Activated T-helper 1 cell treated with anti-CD3 and anti-CD28 coated beads, Interleukin-2, amount 50 U/mL, for 16 hours (primary cell): ENCODE data around the gene FANCC.

Experiments
- DNase-seq, 2 donors: peaks; one replicate each; pipeline ENCODE4 v3.0.0-alpha.2; 2020; ENCODE audit warnings: low read depth in 1 of 2, low spot score in 1 of 2

FANCC gene

GRCh38 chr9:95197692-95198271 is 119.7 kb downstream of the FANCC start:
- no peak for DNase-seq

- DNase-seq, result no peak
Measured at GRCh38 chr9:95193480-95193879, 124.0 kb downstream of the FANCC start.

GRCh38 chr9:95193067-95193466 is 124.4 kb downstream of the FANCC start:
- DNase-seq, result no peak

- DNase-seq, result no peak
Measured at GRCh38 chr9:95192631-95193030, 124.9 kb downstream of the FANCC start.

GRCh38 chr9:95190413-95190812 is 127.1 kb downstream of the FANCC start:
- DNase-seq, result no peak

GRCh38 chr9:95189251-95190098 is 128.0 kb downstream of the FANCC start:
- DNase-seq, result no peak

GRCh38 chr9:95188459-95188858 is 129.1 kb downstream of the FANCC start:
- DNase-seq, result no peak

- DNase-seq, result no peak
Measured at GRCh38 chr9:95185956-95186355, 131.6 kb downstream of the FANCC start.

- DNase-seq, result no peak
Measured at GRCh38 chr9:95182854-95183563, 134.5 kb downstream of the FANCC start.

GRCh38 chr9:95181835-95182234 is 135.7 kb downstream of the FANCC start:
- no peak for DNase-seq

- no peak for DNase-seq
Measured at GRCh38 chr9:95181226-95181818, 136.2 kb downstream of the FANCC start.

- DNase-seq, result no peak
Measured at GRCh38 chr9:95177617-95178016, 139.9 kb downstream of the FANCC start.

GRCh38 chr9:95176755-95177319 is 140.7 kb downstream of the FANCC start:
- DNase-seq, result no peak

GRCh38 chr9:95175523-95175922 is 142.0 kb downstream of the FANCC start:
- no peak for DNase-seq

GRCh38 chr9:95174038-95174437 is 143.5 kb downstream of the FANCC start:
- DNase-seq, result no peak

- DNase-seq, result no peak
Measured at GRCh38 chr9:95171596-95171995, 145.9 kb downstream of the FANCC start.

GRCh38 chr9:95171001-95171400 is 146.5 kb downstream of the FANCC start:
- DNase-seq, result no peak

- peak in 1 of 2 donors; percentile 20 for DNase-seq
Measured at GRCh38 chr9:95167998-95168397, 149.5 kb downstream of the FANCC start.

GRCh38 chr9:95165004-95165403 is 152.5 kb downstream of the FANCC start:
- DNase-seq, result no peak

GRCh38 chr9:95157481-95158151 is 159.9 kb downstream of the FANCC start:
- no peak for DNase-seq

GRCh38 chr9:95156074-95156473 is 161.4 kb downstream of the FANCC start:
- DNase-seq, result no peak
